ENCODE results near the gene TBC1D14.

- TF ChIP-seq, protein P1, sequence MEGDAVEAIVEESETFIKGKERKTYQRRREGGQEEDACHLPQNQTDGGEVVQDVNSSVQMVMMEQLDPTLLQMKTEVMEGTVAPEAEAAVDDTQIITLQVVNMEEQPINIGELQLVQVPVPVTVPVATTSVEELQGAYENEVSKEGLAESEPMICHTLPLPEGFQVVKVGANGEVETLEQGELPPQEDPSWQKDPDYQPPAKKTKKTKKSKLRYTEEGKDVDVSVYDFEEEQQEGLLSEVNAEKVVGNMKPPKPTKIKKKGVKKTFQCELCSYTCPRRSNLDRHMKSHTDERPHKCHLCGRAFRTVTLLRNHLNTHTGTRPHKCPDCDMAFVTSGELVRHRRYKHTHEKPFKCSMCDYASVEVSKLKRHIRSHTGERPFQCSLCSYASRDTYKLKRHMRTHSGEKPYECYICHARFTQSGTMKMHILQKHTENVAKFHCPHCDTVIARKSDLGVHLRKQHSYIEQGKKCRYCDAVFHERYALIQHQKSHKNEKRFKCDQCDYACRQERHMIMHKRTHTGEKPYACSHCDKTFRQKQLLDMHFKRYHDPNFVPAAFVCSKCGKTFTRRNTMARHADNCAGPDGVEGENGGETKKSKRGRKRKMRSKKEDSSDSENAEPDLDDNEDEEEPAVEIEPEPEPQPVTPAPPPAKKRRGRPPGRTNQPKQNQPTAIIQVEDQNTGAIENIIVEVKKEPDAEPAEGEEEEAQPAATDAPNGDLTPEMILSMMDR (conservative IDR thresholded peaks at IDR 0.05; ENCODE audit: low read length): no peak
- TF ChIP-seq EZH2phosphoT487 (IDR thresholded peaks at IDR 0.05; ENCODE audit: borderline replicate concordance, low read depth, low read length): no peak
Measured at GRCh38 chr4:7075962-7076695, 166.5 kb downstream of the TBC1D14 start.
